ENCODE data around the gene XIST.
A peak's percentile ranks its signal among the peaks of the same experiment; 100 is the strongest.
"Not testable (repeated sequence)": the region's sequence is repeated elsewhere in the genome, so short reads cannot be mapped to it uniquely, and the experiment has no call there.

XIST gene
- total RNA-seq, result 0 to 1.7 (median 0.15) reads per million in 18 experiments

GRCh38 chrX:73852467-73852866 is at the start of gene XIST:
TSS of gene XIST (minus strand) at chrX:73852714.
- no peak for DNase-seq

GRCh38 chrX:73898315-73898714 is 45.8 kb upstream of the XIST start:
- not testable (repeated sequence) for DNase-seq

- DNase-seq, result not testable (repeated sequence)
These were observed 40.1 kb upstream of the XIST start for GRCh38 chrX:73892515-73893090.

- not testable (repeated sequence) for DNase-seq
These were observed 29.7 kb upstream of the XIST start for GRCh38 chrX:73882260-73882659.

GRCh38 chrX:73877687-73878086 is 25.2 kb upstream of the XIST start:
- DNase-seq, result no peak

GRCh38 chrX:73876911-73877310 is 24.4 kb upstream of the XIST start:
- no peak for DNase-seq

GRCh38 chrX:73868916-73869315 is 16.4 kb upstream of the XIST start:
- DNase-seq, result no peak

- DNase-seq, result no peak
These were observed 14.6 kb upstream of the XIST start for GRCh38 chrX:73867144-73867543.

GRCh38 chrX:73863852-73864251 is 11.3 kb upstream of the XIST start:
- no peak for DNase-seq

- DNase-seq, result no peak
These were observed 10.8 kb upstream of the XIST start for GRCh38 chrX:73863268-73863667.

GRCh38 chrX:73859622-73860021 is 7.1 kb upstream of the XIST start:
- DNase-seq, result no peak

GRCh38 chrX:73855546-73855945 is 3.0 kb upstream of the XIST start:
- peak; percentile 52 to 55 for DNase-seq

GRCh38 chrX:73852022-73852421 is 492 bp downstream of the XIST start:
- no peak for DNase-seq

- no peak for DNase-seq
These were observed 1.2 kb downstream of the XIST start for GRCh38 chrX:73851014-73852009.

GRCh38 chrX:73850124-73851013 is 2.1 kb downstream of the XIST start:
- DNase-seq, result peak in 1 of 2 donors; percentile 0

GRCh38 chrX:73849073-73849472 is 3.4 kb downstream of the XIST start:
- no peak for DNase-seq

- DNase-seq, result no peak
These were observed 4.5 kb downstream of the XIST start for GRCh38 chrX:73847991-73848390.

GRCh38 chrX:73847100-73847499 is 5.4 kb downstream of the XIST start:
- DNase-seq, result no peak

GRCh38 chrX:73842541-73843234 is 9.8 kb downstream of the XIST start:
- DNase-seq, result no peak

- DNase-seq, result no peak
These were observed 11.2 kb downstream of the XIST start for GRCh38 chrX:73841337-73841736.

GRCh38 chrX:73840120-73840924 is 12.2 kb downstream of the XIST start:
- DNase-seq, result no peak
